ENCODE results near the gene SP9. TPM values are rescaled to one million over a fixed set of nuclear protein-coding genes. Genes with fewer than 3 reads are reported as not detected.
A peak's percentile ranks its signal among the peaks of the same experiment; 100 is the strongest.

The SP9 gene
- total RNA-seq, 1 experiment from 2014 or later: not detected

DNA sequence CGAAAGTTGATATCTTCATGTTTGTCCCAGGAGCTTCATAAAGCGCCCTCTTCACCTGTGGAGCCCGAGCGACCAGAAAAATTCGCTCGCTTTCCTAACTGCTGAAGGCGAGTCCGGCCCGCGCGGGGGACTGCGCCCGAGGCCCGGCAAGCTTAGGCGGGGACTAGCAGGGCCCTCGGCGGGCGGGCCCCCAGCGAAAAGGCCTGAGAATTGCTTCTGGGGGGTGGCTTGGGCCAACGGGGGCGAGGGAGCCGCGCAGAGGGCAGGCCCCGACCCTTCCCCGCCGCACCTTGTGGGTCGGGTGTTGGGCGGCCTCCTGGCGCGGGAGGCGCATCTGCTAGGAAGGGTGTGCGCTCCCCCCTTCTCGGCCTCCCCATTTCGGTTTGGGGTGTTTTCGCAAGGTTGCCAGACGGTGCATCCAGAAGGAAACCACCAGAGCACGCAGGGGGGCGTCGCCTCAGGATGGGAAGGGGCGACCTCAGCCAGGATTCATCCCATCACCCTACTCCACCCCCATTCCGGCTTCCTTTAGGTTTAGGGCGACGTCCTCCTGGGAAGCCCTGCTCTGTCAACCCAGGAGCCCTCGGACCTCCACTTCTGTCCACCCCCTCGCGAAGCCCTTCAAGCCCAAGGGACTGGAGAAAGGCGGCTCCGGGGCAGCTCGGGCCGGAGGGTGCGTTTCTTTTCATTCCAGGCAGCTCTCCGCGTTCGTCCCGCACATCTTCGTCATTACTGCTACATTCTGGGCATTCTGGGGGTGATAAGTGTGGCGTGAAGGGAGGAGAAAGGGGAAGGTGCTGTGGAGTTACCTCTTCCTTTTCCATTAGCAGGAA is 9.1 kb downstream of the SP9 start:
- H3K27ac ChIP-seq (ENCODE audit: low read length): no peak overlapping the region
- no peaks in the 10 kb centered on the region for H3K9me3 ChIP-seq (ENCODE audit: control insufficient read depth, insufficient read depth, low read depth, low read length)
- no peak for DNase-seq (ENCODE audit: low read depth, low spot score)
- no peak for TF ChIP-seq POLR2AphosphoS5 (IDR thresholded peaks at IDR 0.05; ENCODE audit: low read depth, low read length)
- TF ChIP-seq, protein P1, sequence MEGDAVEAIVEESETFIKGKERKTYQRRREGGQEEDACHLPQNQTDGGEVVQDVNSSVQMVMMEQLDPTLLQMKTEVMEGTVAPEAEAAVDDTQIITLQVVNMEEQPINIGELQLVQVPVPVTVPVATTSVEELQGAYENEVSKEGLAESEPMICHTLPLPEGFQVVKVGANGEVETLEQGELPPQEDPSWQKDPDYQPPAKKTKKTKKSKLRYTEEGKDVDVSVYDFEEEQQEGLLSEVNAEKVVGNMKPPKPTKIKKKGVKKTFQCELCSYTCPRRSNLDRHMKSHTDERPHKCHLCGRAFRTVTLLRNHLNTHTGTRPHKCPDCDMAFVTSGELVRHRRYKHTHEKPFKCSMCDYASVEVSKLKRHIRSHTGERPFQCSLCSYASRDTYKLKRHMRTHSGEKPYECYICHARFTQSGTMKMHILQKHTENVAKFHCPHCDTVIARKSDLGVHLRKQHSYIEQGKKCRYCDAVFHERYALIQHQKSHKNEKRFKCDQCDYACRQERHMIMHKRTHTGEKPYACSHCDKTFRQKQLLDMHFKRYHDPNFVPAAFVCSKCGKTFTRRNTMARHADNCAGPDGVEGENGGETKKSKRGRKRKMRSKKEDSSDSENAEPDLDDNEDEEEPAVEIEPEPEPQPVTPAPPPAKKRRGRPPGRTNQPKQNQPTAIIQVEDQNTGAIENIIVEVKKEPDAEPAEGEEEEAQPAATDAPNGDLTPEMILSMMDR (IDR thresholded peaks at IDR 0.05): no peak
- no peak for TF ChIP-seq SIN3A (IDR thresholded peaks at IDR 0.05; ENCODE audit: borderline replicate concordance, insufficient read depth, low read depth, low read length)
- TF ChIP-seq TCF7L2 (IDR thresholded peaks at IDR 0.05; ENCODE audit: low read depth, low read length): no peak
- TF ChIP-seq, protein P2, sequence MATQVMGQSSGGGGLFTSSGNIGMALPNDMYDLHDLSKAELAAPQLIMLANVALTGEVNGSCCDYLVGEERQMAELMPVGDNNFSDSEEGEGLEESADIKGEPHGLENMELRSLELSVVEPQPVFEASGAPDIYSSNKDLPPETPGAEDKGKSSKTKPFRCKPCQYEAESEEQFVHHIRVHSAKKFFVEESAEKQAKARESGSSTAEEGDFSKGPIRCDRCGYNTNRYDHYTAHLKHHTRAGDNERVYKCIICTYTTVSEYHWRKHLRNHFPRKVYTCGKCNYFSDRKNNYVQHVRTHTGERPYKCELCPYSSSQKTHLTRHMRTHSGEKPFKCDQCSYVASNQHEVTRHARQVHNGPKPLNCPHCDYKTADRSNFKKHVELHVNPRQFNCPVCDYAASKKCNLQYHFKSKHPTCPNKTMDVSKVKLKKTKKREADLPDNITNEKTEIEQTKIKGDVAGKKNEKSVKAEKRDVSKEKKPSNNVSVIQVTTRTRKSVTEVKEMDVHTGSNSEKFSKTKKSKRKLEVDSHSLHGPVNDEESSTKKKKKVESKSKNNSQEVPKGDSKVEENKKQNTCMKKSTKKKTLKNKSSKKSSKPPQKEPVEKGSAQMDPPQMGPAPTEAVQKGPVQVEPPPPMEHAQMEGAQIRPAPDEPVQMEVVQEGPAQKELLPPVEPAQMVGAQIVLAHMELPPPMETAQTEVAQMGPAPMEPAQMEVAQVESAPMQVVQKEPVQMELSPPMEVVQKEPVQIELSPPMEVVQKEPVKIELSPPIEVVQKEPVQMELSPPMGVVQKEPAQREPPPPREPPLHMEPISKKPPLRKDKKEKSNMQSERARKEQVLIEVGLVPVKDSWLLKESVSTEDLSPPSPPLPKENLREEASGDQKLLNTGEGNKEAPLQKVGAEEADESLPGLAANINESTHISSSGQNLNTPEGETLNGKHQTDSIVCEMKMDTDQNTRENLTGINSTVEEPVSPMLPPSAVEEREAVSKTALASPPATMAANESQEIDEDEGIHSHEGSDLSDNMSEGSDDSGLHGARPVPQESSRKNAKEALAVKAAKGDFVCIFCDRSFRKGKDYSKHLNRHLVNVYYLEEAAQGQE (IDR thresholded peaks at IDR 0.05; ENCODE audit: insufficient read depth in 1 of 2, low read depth in 2 of 2, low read length in 1 of 2): no peak
- H3K4me1 ChIP-seq (ENCODE audit: control insufficient read depth, insufficient read depth, low read length): peaks cover 10% of the 10 kb centered on the region
- ATAC-seq: no peak
- H3K4me3 ChIP-seq (ENCODE audit: low read depth in 2 of 2, low read length in 2 of 2): no peak overlapping the region
- intact Hi-C loops (cut with micrococcal nuclease; ENCODE audit: unreplicated experiment) (loop anchor here (2.0 to 10.0 kb wide), 2 partner anchors 279 to 941 kb away; no protein-coding TSS in a partner anchor), in situ Hi-C loops (cut with HindIII; ENCODE audit: low pct_unique_long_range_greater_than_20kb, low sequenced_read_pairs) (no loop called here)
- no TSS peak for BruUV-seq (replicated peaks)
- ChIA-PET POLR2A (no interaction called here), CTCF (interaction anchor here (0.6 kb wide), 1 partner anchor 116 kb away, joined by 3 read pairs; no protein-coding TSS in a partner anchor)
- no peaks in the 10 kb centered on the region for H3K27me3 ChIP-seq (ENCODE audit: control insufficient read depth, insufficient read depth, low read length)
- no peaks in the 10 kb centered on the region for H3K36me3 ChIP-seq (ENCODE audit: control insufficient read depth, insufficient read depth, low read length)

DNA sequence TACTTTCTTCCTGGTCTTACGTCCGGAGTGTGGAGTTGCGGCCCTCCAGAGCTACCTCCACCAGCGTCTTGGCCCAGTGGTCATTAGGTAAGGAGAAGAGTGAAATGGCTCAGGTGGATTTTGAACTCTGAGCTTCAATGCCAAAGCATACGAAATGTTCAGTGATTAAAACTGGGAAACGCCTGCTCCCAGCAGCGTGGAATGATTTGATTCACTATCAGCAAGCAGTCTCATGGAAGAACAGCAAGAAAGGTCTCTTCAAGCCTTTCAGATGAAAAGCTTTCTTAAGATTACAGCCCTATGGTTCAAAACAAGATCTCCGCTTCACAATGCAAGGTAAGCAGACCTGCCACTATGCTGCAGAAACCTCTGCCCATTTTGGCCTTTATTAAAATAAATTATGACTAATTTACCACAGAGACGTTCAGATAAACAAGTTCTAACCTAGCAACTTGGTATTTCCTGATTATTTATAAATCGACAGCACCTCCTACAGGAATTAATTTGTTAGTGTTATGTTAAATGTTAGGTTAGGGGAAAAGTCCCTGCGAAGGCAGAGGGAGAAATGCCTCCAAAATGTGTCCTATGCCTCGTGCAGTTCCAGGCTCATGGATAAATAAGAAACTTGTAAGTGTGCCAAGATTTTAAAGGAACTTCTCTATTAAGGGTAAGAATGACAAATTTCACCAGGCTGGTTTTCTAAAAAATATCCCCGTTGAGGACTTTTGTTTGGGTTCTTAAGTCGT is 10.1 kb downstream of the SP9 start:
- TF ChIP-seq, protein P2 (IDR thresholded peaks at IDR 0.05; ENCODE audit: insufficient read depth in 1 of 2, low read depth in 2 of 2, low read length in 1 of 2): no peak
- TF ChIP-seq, protein P1 (IDR thresholded peaks at IDR 0.05): peak; percentile 63
- Histone ChIP-seq H3K4me3 (ENCODE audit: low read depth in 2 of 2, low read length in 2 of 2) (no peak overlapping the region), H3K27ac (ENCODE audit: low read length) (no peak overlapping the region; the same call in 1 of the 2 replicates), H3K27me3 (ENCODE audit: control insufficient read depth, insufficient read depth, low read length) (no peaks in the 10 kb centered on the region), H3K36me3 (ENCODE audit: control insufficient read depth, insufficient read depth, low read length) (no peaks in the 10 kb centered on the region), H3K9me3 (ENCODE audit: control insufficient read depth, insufficient read depth, low read depth, low read length) (no peaks in the 10 kb centered on the region), H3K4me1 (ENCODE audit: control insufficient read depth, insufficient read depth, low read length) (peaks cover 10% of the 10 kb centered on the region)
- ChIA-PET CTCF (interaction anchor here (0.6 kb wide), 2 partner anchors 115 to 1060 kb away, joined by 3 to 5 read pairs; no protein-coding TSS in a partner anchor), POLR2A (no interaction called here)
- BruUV-seq (replicated peaks): no TSS peak
- in situ Hi-C loops (cut with HindIII; ENCODE audit: low pct_unique_long_range_greater_than_20kb, low sequenced_read_pairs): no loop called here
- peak; percentile 35 for DNase-seq (ENCODE audit: low read depth, low spot score)
- peak; percentile 66 for ATAC-seq
- intact Hi-C loops (cut with micrococcal nuclease; ENCODE audit: unreplicated experiment): loop anchor here (10.0 kb wide), 1 partner anchor 280 kb away; no protein-coding TSS in a partner anchor

Data from Panc1 (cell line).